8988T (cell line): ENCODE data around the gene DLX1.
A peak's percentile ranks its signal among the peaks of the same experiment; 100 is the strongest.
"Not testable (repeated sequence)": the region's sequence is repeated elsewhere in the genome, so short reads cannot be mapped to it uniquely, and the experiment has no call there.

Experiments used
- DNase-seq: peaks from one replicate; pipeline ENCODE4 v3.0.0; 2011

DLX1 gene

DNA sequence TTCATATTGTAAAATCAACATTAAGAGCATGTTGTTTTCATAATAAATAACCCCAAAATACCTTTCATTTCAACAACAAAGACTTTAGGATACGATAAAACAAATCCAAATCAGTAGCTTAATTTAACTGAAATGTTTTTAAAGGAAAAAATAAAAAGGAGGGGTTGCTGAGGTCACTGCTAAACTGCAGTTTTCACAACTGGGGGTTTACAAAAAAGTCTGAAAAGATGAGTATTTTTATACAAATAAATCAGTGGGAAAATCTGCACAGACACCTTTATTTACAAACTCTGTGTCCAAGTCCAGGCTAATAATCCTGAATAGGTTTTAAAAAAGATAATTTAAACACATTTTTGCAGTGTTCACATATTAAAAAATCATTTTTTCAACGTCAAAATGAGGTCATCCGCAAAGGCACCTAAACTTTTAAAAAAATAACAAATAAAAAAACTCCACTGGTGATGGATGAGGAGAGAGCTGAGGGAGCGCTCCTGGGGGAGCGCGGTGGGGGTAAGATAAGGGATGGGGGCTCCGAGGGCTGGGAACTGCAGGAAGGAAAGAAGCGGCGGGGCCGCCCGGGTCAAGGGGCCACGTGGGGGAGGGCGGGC lies 14.3 kb downstream of the DLX1 start:
- DNase-seq = peak; percentile 14

DNA sequence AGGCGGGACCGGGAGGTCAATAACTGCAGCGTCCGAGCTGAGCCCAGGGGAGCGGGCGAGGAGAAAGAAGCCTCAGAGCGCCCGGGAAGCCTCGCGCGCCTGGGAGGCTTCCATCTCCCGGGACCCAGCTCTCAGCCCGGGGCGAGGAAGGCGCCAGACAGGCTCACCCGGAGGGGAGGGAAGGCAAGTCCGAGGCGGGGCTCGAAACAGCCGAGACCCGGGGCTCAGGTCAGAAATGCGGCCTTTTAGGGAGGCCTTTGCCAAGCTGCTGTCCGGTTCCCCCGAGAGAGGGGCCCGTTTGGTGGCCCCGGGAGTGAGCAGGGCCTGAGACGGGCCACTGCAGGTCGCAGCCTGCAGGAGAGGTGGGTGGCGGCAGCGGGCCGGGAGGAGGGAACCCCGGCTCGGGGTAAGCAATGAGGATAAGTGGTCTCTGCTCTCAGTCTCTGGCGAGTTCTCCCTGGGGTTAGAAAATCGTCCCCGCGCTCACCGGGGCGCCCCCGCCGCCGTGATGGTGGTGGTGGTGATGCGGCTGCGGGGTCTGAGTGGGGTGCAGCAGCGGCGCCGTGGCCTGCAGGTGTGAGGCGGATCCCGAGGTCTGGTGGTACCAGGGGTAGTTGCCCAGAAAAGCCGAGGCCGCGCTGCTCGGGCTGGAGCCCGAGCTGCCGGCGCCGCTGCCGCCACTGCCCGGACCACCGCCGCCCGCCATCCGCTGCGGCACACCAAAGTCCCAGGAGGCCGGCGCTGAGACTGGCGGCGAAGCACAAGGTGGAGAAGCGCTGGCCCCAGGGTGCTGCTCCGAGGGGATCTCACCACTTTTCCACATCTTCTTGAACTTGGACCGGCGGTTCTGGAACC lies 15.0 kb downstream of the DLX1 start:
- DNase-seq = no peak

DNA sequence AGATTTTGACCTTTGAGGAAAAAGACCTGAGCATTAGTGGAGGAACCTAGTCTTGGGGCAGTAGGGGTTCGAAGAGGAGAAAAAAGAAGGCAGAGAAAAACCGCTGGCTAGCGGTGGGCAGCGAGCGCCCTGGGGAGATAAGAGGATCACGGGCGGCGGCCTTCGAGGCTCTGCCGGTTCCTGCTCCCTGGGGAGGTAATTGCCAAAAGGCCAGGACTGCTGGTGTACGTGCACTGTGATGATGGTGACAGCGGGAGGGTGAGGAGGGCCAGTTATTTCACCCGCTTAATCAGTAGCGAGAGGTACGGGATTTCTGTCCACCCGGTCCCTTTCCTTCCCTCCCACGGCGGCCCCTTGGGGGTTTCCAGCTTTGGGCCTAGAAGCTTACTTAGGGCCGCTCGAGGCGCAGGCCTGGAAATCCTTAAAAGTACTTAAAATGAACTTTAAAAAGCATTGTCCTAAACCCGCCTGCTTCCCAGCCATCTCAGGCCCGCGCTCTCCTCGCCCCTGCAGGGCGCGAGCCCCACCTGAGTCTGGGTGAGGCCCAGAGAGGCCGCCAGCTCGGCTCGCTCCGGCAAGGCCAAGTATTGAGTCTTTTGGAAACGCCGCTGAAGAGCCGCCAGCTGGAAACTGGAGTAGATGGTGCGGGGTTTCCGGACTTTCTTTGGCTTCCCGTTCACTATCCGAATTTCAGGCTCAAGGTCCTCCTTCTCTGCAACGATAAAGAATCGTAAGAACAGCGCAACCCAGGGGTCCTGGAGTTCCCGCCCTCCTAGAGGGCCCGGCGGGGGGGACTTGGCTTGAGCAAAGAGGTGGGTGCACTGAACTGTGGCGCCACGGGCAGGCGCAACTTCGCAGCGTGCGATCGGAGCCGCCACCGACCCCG lies 15.9 kb downstream of the DLX1 start:
- peak; percentile 6 for DNase-seq

DNA sequence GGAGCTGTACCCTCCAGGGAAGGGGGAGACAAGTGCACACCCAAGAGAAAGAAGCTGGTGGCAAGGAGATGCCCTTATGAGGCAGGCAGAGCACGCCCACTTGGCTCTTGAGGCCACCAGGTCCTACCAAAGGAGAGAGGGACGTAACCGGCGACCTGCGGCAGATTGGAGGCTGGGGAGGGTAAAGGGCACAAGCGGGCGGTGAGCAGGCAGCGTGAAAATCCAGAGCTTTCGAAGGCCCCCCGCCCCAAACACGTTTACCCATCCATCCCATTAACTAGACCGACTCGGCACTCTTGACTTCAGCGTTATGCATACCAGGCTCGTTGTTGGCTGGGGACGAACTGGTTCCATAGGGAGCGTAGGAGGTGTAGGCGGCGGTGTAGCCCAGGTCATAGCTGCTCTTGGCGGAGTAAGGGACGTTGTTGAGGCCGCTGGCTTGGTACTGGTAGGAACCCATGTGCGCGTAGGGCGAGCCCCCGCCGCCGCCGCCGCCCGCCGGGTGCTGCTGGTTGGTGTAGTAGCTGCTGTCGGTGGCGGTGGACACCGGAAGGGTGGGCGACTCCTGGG lies 16.6 kb downstream of the DLX1 start:
- DNase-seq = peak; percentile 33

GRCh38 chr2:172102391-172103359 lies 17.4 kb downstream of the DLX1 start, which contains the start of gene DLX2:
Gene DLX2, minus strand, starts transcription at chr2:172102900. Its CDS starts 362 bp downstream, at chr2:172102538.
- peak; percentile 94 for DNase-seq

GRCh38 chr2:172103471-172104272 lies 18.4 kb downstream of the DLX1 start:
- DNase-seq = peak; percentile 92

DNA sequence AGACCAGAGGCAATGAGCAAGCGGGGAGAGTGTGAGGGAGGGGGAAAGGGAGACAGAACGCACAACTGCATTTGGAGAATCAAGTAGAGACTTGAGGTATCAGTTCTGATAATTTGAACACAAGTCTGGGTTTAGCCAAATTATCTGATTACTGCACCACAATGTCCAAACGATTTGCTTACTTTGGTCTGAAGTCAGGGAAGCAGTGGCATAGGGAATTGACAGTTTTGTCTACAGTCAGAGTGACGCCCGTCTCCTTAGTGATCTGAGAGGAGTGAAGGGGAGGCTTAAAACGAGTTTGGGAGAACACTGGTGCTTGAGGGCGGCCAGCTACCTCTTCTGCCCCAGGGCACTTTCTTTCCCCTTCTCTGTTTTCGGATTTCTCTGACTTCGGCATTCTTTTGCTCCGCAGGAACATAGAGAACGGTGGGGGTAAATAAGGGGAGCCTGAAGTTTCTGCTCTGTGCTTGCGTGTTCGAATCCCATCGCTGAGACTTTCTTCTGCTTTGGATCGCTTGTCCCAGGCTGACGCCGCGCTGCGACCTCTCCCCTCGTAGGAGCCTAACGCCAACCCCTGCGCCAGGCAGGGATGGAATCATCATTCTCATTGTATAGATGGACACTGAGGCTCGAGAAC lies 20.3 kb downstream of the DLX1 start:
- DNase-seq = no peak

- DNase-seq = peak; percentile 70
These were observed 21.0 kb downstream of the DLX1 start for GRCh38 chr2:172106108-172106961.

GRCh38 chr2:172107690-172108586 lies 22.6 kb downstream of the DLX1 start:
- peak; percentile 6 for DNase-seq

- no peak for DNase-seq
These were observed 23.3 kb downstream of the DLX1 start for GRCh38 chr2:172108587-172108930.

DNA sequence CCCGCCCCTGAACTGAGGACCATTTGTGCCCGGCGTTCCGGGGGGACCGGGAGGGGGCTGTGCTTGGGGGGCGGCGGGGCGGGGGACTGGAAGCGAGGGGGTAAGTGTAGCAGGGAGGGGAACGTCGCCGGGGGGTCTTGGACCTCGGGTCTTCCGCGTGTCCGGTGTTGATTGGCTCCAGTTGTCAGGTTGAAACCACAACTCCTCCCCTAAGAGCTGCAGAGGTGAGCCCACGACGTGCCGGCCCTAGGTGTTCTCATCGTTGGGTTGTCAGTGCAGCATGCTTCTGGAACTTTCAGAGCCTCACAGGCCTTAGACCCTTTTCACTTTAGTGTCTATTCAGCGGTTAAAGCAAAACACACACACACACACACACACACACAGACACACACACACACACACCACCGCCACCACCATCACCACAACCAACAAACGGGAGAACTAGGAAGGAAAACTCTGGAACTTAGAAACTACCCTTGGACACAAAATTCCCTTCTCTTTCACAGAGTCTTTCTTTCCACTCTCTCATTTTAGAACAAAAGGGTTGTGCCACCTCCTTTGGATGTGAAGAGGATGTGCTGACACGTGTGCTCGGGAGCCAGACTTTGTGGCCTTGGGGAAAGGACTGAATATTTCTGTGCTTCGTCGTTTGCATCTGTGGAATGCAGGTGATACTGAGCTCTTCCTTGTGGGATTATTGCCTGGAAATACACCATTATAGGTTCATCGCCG lies 24.1 kb downstream of the DLX1 start:
- DNase-seq = peak; percentile 8

- peak; percentile 5 for DNase-seq
These were observed 24.9 kb downstream of the DLX1 start for GRCh38 chr2:172109988-172110811.

DNA sequence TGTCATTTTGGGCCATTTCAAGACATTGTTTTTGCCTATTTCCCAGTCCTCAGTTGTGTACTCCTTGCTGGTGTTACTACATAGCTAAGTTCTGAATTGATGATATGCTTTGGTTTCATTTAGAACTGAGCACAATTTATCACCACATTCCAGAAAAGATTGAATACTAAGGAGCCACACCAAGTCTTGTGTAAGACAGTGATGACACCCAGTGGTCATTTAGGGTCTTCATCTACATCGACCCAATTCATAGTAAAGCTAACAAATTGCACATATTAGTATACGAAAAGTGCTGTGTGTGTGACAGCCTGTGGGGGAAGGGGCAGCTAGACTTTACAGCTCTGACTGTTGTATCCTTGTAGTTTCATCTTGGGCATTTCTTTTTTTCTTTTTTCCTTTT lies 28.3 kb downstream of the DLX1 start:
- DNase-seq = no peak

GRCh38 chr2:172114176-172114575 lies 28.9 kb downstream of the DLX1 start:
- DNase-seq = not testable (repeated sequence)

DNA sequence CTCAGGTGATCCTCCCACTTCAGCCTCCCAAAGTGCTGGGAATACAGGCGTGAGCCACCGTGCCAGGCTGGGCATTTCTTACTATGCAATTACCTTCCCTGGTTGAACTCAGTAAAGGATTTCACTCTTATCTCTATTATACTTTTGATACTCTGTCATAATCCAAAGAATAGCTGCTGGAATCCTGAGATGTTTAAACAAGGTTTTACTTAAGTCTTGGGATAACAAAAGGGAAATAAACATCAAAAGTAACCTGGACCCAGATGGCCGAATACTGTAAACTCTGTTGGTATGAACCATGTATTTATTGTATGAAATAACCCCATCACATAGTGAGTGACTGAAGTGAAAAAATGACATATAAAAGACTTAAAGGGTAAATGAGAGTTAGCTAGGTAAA lies 29.3 kb downstream of the DLX1 start:
- DNase-seq = no peak

GRCh38 chr2:172116107-172116506 lies 30.8 kb downstream of the DLX1 start:
- no peak for DNase-seq

- DNase-seq = no peak
These were observed 33.8 kb downstream of the DLX1 start for GRCh38 chr2:172119089-172119488.
